B cell (primary cell): ENCODE results near the gene TRIM9.

Experiments
- CTCF ChIP-seq: fragments of 200-600 bp; IDR thresholded peaks from one replicate; pipeline ENCODE4 v1.8.0; 2022; ENCODE audit warnings: antibody characterized with exemption, mild to moderate bottlenecking
- EZH2 ChIP-seq: IDR thresholded peaks from 2 replicates; pipeline ENCODE4 v1.6.1; 2012; ENCODE audit warnings: borderline replicate concordance, low read depth, mild to moderate bottlenecking, moderate library complexity, low read length; ENCODE audit not compliant: insufficient read depth, poor library complexity, severe bottlenecking

- TF ChIP-seq CTCF (no peak), EZH2 (no peak)
Measured at GRCh38 chr14:50929506-50929905, 165.4 kb downstream of the TRIM9 start.
